Measurements from ENCODE around the gene PLEKHG3. TPM values are rescaled to one million over a fixed set of nuclear protein-coding genes. Genes with fewer than 3 reads are reported as not detected.
A peak's percentile ranks its signal among the peaks of the same experiment; 100 is the strongest.

Gene PLEKHG3
- total and polyA plus RNA-seq, 3 donors from 2014 or later = 20.1 to 21.6 (median 20.6) TPM

DNA sequence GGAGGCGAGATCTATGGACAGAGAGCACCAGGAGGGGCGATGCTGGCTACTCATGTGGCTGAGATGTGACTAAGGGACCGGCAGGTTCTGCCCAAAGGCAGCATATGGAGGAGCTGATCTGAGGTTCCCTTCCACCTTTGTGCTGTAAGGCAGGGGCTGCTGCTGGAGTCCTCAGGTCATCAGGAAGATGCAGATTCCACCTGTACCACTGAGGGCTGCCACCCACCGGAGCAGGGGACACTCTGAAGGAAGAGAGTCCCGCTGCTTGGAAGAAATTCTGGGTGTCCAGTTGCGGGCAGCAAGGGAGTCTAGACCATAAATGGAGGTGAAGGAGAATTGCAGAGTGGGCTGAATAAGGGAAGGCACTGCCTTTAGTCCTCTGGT is 55.3 kb downstream of the PLEKHG3 start:
- intact Hi-C loops (cut with DNase I; ENCODE audit: low total_unique reads) = no loop called here
- Histone ChIP-seq H3K36me3 (ENCODE audit: low read depth, missing control alignments) (no peaks in the 10 kb centered on the region), H3K27me3 (no peaks in the 10 kb centered on the region), H3K4me1 (peaks cover 58% of the 10 kb centered on the region), H3K9me3 (no peaks in the 10 kb centered on the region), H3K27ac (peak overlapping the region; percentile 61 to 66), H3K4me3 (no peak overlapping the region)
- no peak for DNase-seq
- TF ChIP-seq POLR2A (IDR thresholded peaks at IDR 0.05) (no peak), CTCF (IDR thresholded peaks at IDR 0.05) (no peak)
- WGBS, 2 donors = 85 to 96% methylated on average over 6 of the region's 6 CpGs

- H3K36me3 ChIP-seq (ENCODE audit: low read depth, missing control alignments) = no peaks in the 10 kb centered on the region
- H3K4me1 ChIP-seq = peaks cover 63% of the 10 kb centered on the region
- no peaks in the 10 kb centered on the region for H3K27me3 ChIP-seq
- TF ChIP-seq CTCF (IDR thresholded peaks at IDR 0.05) (peak; percentile 19 to 59 (median 50)), POLR2A (IDR thresholded peaks at IDR 0.05) (no peak)
- intact Hi-C loops (cut with DNase I; ENCODE audit: low total_unique reads) = loop anchor here (5.0 to 10.0 kb wide), 2 partner anchors 88 to 335 kb away; no protein-coding TSS in a partner anchor
- WGBS, 2 donors = 75 to 79% methylated on average over 6 to 8 of the region's 8 CpGs
- H3K9me3 ChIP-seq = no peaks in the 10 kb centered on the region
- no peak overlapping the region for H3K27ac ChIP-seq
- no peak overlapping the region for H3K4me3 ChIP-seq
- DNase-seq = peak; percentile 79
These were observed 56.0 kb downstream of the PLEKHG3 start for GRCh38 chr14:64760146-64760755.

DNA sequence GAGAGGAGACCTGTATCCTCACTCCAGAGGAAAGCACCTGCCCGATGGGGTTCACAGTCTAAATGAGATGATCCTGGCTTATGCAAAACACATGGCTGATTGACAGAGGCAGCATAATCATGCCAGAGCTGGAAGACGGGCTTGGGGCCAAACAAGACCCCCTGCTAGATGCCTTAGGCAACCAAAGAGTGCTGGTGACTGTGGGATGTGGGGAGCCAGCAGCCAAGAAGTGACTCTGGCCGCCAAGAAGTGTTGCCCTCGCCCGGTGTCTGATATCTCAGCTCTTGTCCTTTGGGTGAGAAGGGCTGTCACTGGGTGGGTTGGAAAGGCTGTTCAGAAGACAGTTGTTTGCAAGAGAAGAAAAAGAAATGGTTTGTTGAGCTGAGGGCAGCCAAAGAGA is 56.7 kb downstream of the PLEKHG3 start:
- DNase-seq = no peak
- WGBS, 2 donors = 64 to 69% methylated on average over 5 of the region's 5 CpGs
- Histone ChIP-seq H3K27ac (no peak overlapping the region), H3K4me3 (no peak overlapping the region), H3K36me3 (ENCODE audit: low read depth, missing control alignments) (no peaks in the 10 kb centered on the region), H3K27me3 (no peaks in the 10 kb centered on the region), H3K4me1 (peaks cover 63% of the 10 kb centered on the region), H3K9me3 (no peaks in the 10 kb centered on the region)
- no peak for TF ChIP-seq CTCF (IDR thresholded peaks at IDR 0.05)
- TF ChIP-seq POLR2A (IDR thresholded peaks at IDR 0.05) = no peak
- intact Hi-C loops (cut with DNase I; ENCODE audit: low total_unique reads) = loop anchor here (5.0 to 10.0 kb wide), 2 partner anchors 89 to 334 kb away; no protein-coding TSS in a partner anchor

- Histone ChIP-seq H3K4me1 (peaks cover 63% of the 10 kb centered on the region), H3K27me3 (no peaks in the 10 kb centered on the region), H3K36me3 (ENCODE audit: low read depth, missing control alignments) (no peaks in the 10 kb centered on the region), H3K4me3 (no peak overlapping the region), H3K27ac (peak overlapping the region; percentile 63 to 75), H3K9me3 (no peaks in the 10 kb centered on the region)
- peak; percentile 66 for DNase-seq
- intact Hi-C loops (cut with DNase I; ENCODE audit: low total_unique reads) = loop anchor here (5.0 to 10.0 kb wide), 2 partner anchors 89 to 333 kb away; no protein-coding TSS in a partner anchor
- TF ChIP-seq POLR2A (IDR thresholded peaks at IDR 0.05) (no peak), CTCF (IDR thresholded peaks at IDR 0.05) (peak in 1 of 3 experiments; percentile 5)
- WGBS, 2 donors = 32 to 37% methylated on average over 5 of the region's 5 CpGs
These were observed 57.3 kb downstream of the PLEKHG3 start for GRCh38 chr14:64761441-64762043.
